Neural progenitor cell (in vitro differentiated cells): ENCODE data around the gene CD200R1. TPM values are rescaled to one million over a fixed set of nuclear protein-coding genes. Genes with fewer than 3 reads are reported as not detected.

ENCODE experiments used
- DNase-seq: peaks from one replicate; pipeline ENCODE4 v3.0.0-alpha.2; 2016; ENCODE audit warnings: low spot score
- H2AFZ ChIP-seq: fragments of 200-600 bp; sonication (generic); replicated peaks from 2 replicates; pipeline ENCODE4 v1.6.1; 2016; ENCODE audit warnings: antibody characterized with exemption
- H3F3A ChIP-seq: fragments of 200-600 bp; sonication (generic); 2 replicates; pipeline ENCODE4 v1.6.1; 2016; ENCODE audit warnings: antibody characterized with exemption, low read depth
- H3K27ac ChIP-seq: fragments of 200-600 bp; sonication (generic); 2 replicates; pipeline ENCODE4 v1.5.1; 2016; ENCODE audit warnings: mild to moderate bottlenecking
- H3K27me3 ChIP-seq: fragments of 200-600 bp; sonication (generic); 2 replicates; pipeline ENCODE4 v1.6.1; 2016; ENCODE audit warnings: mild to moderate bottlenecking, moderate library complexity
- H3K36me3 ChIP-seq: fragments of 200-600 bp; sonication (generic); 2 replicates; pipeline ENCODE4 v1.5.1; 2016
- H3K4me1 ChIP-seq: fragments of 200-600 bp; sonication (generic); 2 replicates; pipeline ENCODE4 v1.6.1; 2016; ENCODE audit warnings: mixed run types
- H3K4me2 ChIP-seq: fragments of 200-600 bp; sonication (generic); 2 replicates; pipeline ENCODE4 v1.6.1; 2016
- H3K4me3 ChIP-seq: fragments of 200-600 bp; sonication (generic); 2 replicates; pipeline ENCODE4 v1.5.1; 2016
- H3K79me2 ChIP-seq: fragments of 200-600 bp; sonication (generic); 2 replicates; pipeline ENCODE4 v1.6.1; 2016; ENCODE audit warnings: low read depth
- H3K9ac ChIP-seq: fragments of 200-600 bp; sonication (generic); 2 replicates; pipeline ENCODE4 v1.6.1; 2016
- H3K9me3 ChIP-seq: fragments of 200-600 bp; sonication (generic); 2 replicates; pipeline ENCODE4 v1.5.1; 2016; ENCODE audit warnings: low read depth
- H4K20me1 ChIP-seq: fragments of 200-600 bp; sonication (generic); 2 replicates; pipeline ENCODE4 v1.6.1; 2016; ENCODE audit warnings: low read depth
- H3K27ac Mint-ChIP-seq: 3 replicates; pipeline ENCODE4 v1.8.0; 2021; ENCODE audit warnings: mixed read lengths
- H3K27me3 Mint-ChIP-seq: 2 replicates; pipeline ENCODE4 v1.8.0; 2022; ENCODE audit warnings: low read depth, mild to moderate bottlenecking, inconsistent platforms, moderate library complexity, mixed read lengths; ENCODE audit not compliant: insufficient read depth
- H3K36me3 Mint-ChIP-seq: 3 replicates; pipeline ENCODE4 v1.8.0; 2021; ENCODE audit warnings: mixed read lengths
- H3K4me1 Mint-ChIP-seq: 3 replicates; pipeline ENCODE4 v1.8.0; 2021; ENCODE audit warnings: mixed read lengths
- H3K4me3 Mint-ChIP-seq: 3 replicates; pipeline ENCODE4 v1.8.0; 2021; ENCODE audit warnings: mild to moderate bottlenecking, moderate library complexity, mixed read lengths
- H3K9me3 Mint-ChIP-seq: 3 replicates; pipeline ENCODE4 v1.8.0; 2020; ENCODE audit warnings: mixed read lengths
- CTCF ChIP-seq: fragments of 200-600 bp; sonication (generic); IDR thresholded peaks from 2 replicates; pipeline ENCODE4 v1.5.1; 2017; ENCODE audit warnings: antibody characterized with exemption, mild to moderate bottlenecking
- EZH2 ChIP-seq: fragments of 200-600 bp; sonication (generic); IDR thresholded peaks from 2 replicates; pipeline ENCODE4 v1.6.1; 2017; ENCODE audit warnings: antibody characterized with exemption, mild to moderate bottlenecking, moderate library complexity
- EZH2phosphoT487 ChIP-seq: fragments of 200-600 bp; sonication (generic); IDR thresholded peaks from 2 replicates; pipeline ENCODE4 v1.6.1; 2017; ENCODE audit warnings: antibody characterized with exemption
- total RNA-seq: library from RNA; depleted of rRNA; stranded (reverse); fragments of >200 nt; gene quantifications from 2 replicates; pipeline ENCODE4 v1.2.3, GENCODE V29; 2015; ENCODE audit warnings: low replicate concordance

The CD200R1 gene
- total RNA-seq, 1 donor from 2014 or later: not detected

GRCh38 chr3:112967425-112967824 is 7.5 kb downstream of the CD200R1 start:
- Histone ChIP-seq H3K4me2 (no peak overlapping the region), H3K36me3 (no peaks in the 10 kb centered on the region), H3K9me3 (no peaks in the 10 kb centered on the region), H3F3A (no peaks in the 10 kb centered on the region), H2AFZ (no peak overlapping the region), H3K27me3 (no peaks in the 10 kb centered on the region), H4K20me1 (no peaks in the 10 kb centered on the region), H3K79me2 (no peaks in the 10 kb centered on the region), H3K4me3 (no peak overlapping the region), H3K4me1 (no peaks in the 10 kb centered on the region), H3K27ac (no peak overlapping the region), H3K9ac (no peak overlapping the region)
- Mint-ChIP-seq H3K36me3 (peaks cover 5% of the 10 kb centered on the region), H3K27me3 (peaks cover 2% of the 10 kb centered on the region), H3K9me3 (peaks cover 18% of the 10 kb centered on the region), H3K4me3 (no peak overlapping the region), H3K27ac (no peak overlapping the region), H3K4me1 (no peaks in the 10 kb centered on the region)
- DNase-seq: no peak
- TF ChIP-seq EZH2phosphoT487 (no peak), CTCF (no peak), EZH2 (no peak)

GRCh38 chr3:112966633-112967032 is 8.3 kb downstream of the CD200R1 start:
- Histone ChIP-seq H2AFZ (no peak overlapping the region), H3K9me3 (no peaks in the 10 kb centered on the region), H3K27ac (no peak overlapping the region), H3K36me3 (no peaks in the 10 kb centered on the region), H3K4me3 (no peak overlapping the region), H3K79me2 (no peaks in the 10 kb centered on the region), H3K27me3 (no peaks in the 10 kb centered on the region), H3K4me1 (no peaks in the 10 kb centered on the region), H3K4me2 (no peak overlapping the region), H3K9ac (no peak overlapping the region), H4K20me1 (no peaks in the 10 kb centered on the region), H3F3A (no peaks in the 10 kb centered on the region)
- no peak for DNase-seq
- Mint-ChIP-seq H3K9me3 (peaks cover 18% of the 10 kb centered on the region), H3K4me3 (no peak overlapping the region), H3K27ac (no peak overlapping the region), H3K4me1 (no peaks in the 10 kb centered on the region), H3K36me3 (peaks cover 5% of the 10 kb centered on the region), H3K27me3 (no peaks in the 10 kb centered on the region)
- TF ChIP-seq EZH2phosphoT487 (no peak), EZH2 (no peak), CTCF (no peak)

DNA sequence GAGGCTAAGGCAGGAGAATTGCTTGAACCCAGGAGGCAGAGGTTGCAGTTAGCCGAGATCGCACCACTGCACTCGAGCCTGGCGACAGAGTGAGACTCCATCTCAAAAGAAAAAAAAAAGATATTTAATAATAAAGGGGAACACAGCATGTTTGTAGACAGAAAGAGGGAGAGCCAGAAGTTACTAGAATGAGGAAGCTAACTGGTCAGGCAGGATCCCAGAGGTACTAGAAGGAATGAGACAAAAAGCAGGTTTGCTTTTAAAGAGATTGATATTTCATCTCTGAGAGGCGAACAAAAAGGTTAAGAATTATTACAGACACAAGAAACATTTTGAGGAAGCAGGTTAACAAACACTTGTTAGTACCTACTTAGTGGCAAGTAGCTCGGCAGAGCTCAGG is 9.2 kb downstream of the CD200R1 start:
- Histone ChIP-seq H3K4me3 (no peak overlapping the region), H3K9ac (no peak overlapping the region), H3K27me3 (no peaks in the 10 kb centered on the region), H3K9me3 (no peaks in the 10 kb centered on the region), H3F3A (no peaks in the 10 kb centered on the region), H2AFZ (no peak overlapping the region), H3K36me3 (no peaks in the 10 kb centered on the region), H4K20me1 (no peaks in the 10 kb centered on the region), H3K27ac (no peak overlapping the region), H3K4me2 (no peak overlapping the region), H3K79me2 (no peaks in the 10 kb centered on the region), H3K4me1 (no peaks in the 10 kb centered on the region)
- Mint-ChIP-seq H3K36me3 (peaks cover 5% of the 10 kb centered on the region), H3K27ac (no peak overlapping the region), H3K4me3 (no peak overlapping the region), H3K4me1 (no peaks in the 10 kb centered on the region), H3K27me3 (no peaks in the 10 kb centered on the region), H3K9me3 (peaks cover 18% of the 10 kb centered on the region)
- DNase-seq: no peak
- no peak for TF ChIP-seq EZH2

DNA sequence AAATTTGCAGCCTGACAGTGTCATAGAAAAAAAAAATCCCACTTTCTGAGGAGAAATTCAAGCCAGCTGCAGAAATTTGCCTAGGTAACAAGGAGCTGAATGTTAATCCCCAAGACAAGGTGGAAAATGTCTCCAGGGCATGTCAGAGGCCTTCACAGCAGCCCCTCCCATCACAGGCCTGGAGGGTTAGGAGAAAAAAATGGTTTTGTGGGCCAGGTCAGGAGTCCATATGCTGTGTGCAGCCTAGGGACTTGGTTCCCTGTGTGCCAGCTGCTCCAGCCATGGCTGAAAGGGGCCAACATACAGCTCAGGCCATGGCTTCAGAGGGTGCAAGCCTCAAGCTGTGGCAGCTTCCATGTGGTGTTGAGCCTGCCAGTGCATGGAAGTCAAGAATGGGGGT is 11.2 kb downstream of the CD200R1 start:
- Histone ChIP-seq H3K27me3 (no peaks in the 10 kb centered on the region), H4K20me1 (no peaks in the 10 kb centered on the region), H3K79me2 (no peaks in the 10 kb centered on the region), H3K9me3 (no peaks in the 10 kb centered on the region), H3K4me2 (no peak overlapping the region), H3K4me3 (no peak overlapping the region), H3K4me1 (no peaks in the 10 kb centered on the region), H3F3A (no peaks in the 10 kb centered on the region), H3K27ac (no peak overlapping the region), H3K9ac (no peak overlapping the region), H2AFZ (no peak overlapping the region), H3K36me3 (no peaks in the 10 kb centered on the region)
- Mint-ChIP-seq H3K4me1 (no peaks in the 10 kb centered on the region), H3K4me3 (no peak overlapping the region), H3K9me3 (peaks cover 18% of the 10 kb centered on the region), H3K27ac (no peak overlapping the region), H3K36me3 (peaks cover 5% of the 10 kb centered on the region), H3K27me3 (no peaks in the 10 kb centered on the region)
- DNase-seq: no peak
- TF ChIP-seq CTCF (no peak), EZH2phosphoT487 (no peak), EZH2 (no peak)
